A549 (cell line): ENCODE measurements around the gene MYLK4. TPM values are rescaled to one million over a fixed set of nuclear protein-coding genes. Genes with fewer than 3 reads are reported as not detected.

Experiments
- ATAC-seq, 2 experiments: fragments of 200-7000 bp in 1 of 2; fragments of >200 bp in 1 of 2; cut with Nextera tagmentation in 1 of 2; cut with Tn5 transposase in 1 of 2; 3 replicates each; pipeline versions ENCODE4 v1.8.0 to v1.9.1; 2018 to 2020; ENCODE audit warnings: mild to moderate bottlenecking in 1 of 2, moderate library complexity in 1 of 2
- CTCF ChIA-PET: fragments of 300-600 bp; sonication (Branson Sonifier 250); formaldehyde crosslinking; extraction: SDS; loops from one replicate; lab custom pipeline; 2021; ENCODE audit warnings: antibody characterized with exemption, inconsistent platforms; lab: Yijun Ruan, JAX
- POLR2A ChIA-PET: fragments of 350-600 bp; formaldehyde crosslinking; extraction: SDS; loops from one replicate; lab custom pipeline; 2021; ENCODE audit warnings: antibody characterized with exemption, inconsistent platforms; lab: Yijun Ruan, JAX
- DNase-seq, 2 experiments: peaks; one replicate each; pipeline versions ENCODE4 v3.0.0 to v3.0.0-alpha.2; 2011 to 2016; ENCODE audit warnings: low read depth in 1 of 2, low spot score in 1 of 2
- FAIRE-seq: peaks from 2 replicates; lab custom pipeline; 2011; peaks lifted over from hg19 to GRCh38; lab: Jason Lieb, UNC
- H3K27ac ChIP-seq, 2 experiments: fragments of >200 bp; sonication (Bioruptor Twin); formaldehyde crosslinking; 3 replicates each; pipeline ENCODE4 v1.5.1; 2016 to 2017
- H3K4me1 ChIP-seq: fragments of >200 bp; sonication (Bioruptor Twin); formaldehyde crosslinking; 3 replicates; pipeline ENCODE4 v1.6.1; 2016
- H3K4me2 ChIP-seq: fragments of >200 bp; sonication (Bioruptor Twin); formaldehyde crosslinking; 3 replicates; pipeline ENCODE4 v1.6.1; 2016
- H3K4me3 ChIP-seq: fragments of >200 bp; sonication (Bioruptor Twin); formaldehyde crosslinking; 3 replicates; pipeline ENCODE4 v1.5.1; 2016
- H3K9me3 ChIP-seq: fragments of >200 bp; sonication (Bioruptor Twin); formaldehyde crosslinking; 3 replicates; pipeline ENCODE4 v1.6.1; 2016
- CBX8 ChIP-seq: fragments of 200-600 bp; sonication (generic); IDR thresholded peaks from 2 replicates; pipeline ENCODE4 v1.6.1; 2016
- EHMT2 ChIP-seq: fragments of 200-600 bp; sonication (generic); IDR thresholded peaks from 2 replicates; pipeline ENCODE4 v1.6.1; 2016; ENCODE audit warnings: antibody characterized with exemption, low read depth, mild to moderate bottlenecking, moderate library complexity
- FOSB ChIP-seq: fragments of 250-450 bp; sonication (Bioruptor Pico); IDR thresholded peaks from 2 replicates; pipeline ENCODE4 v1.5.0; 2020; ENCODE audit warnings: mild to moderate bottlenecking, moderate library complexity
- HOXB13 ChIP-seq: fragments of 250-450 bp; sonication (Bioruptor Pico); IDR thresholded peaks from 2 replicates; pipeline ENCODE4 v1.5.0; 2020; ENCODE audit warnings: low read depth, mild to moderate bottlenecking, moderate library complexity
- HOXB5 ChIP-seq: fragments of 250-450 bp; sonication (Bioruptor Pico); IDR thresholded peaks from 2 replicates; pipeline ENCODE4 v1.5.0; 2020; ENCODE audit warnings: mild to moderate bottlenecking, moderate library complexity
- JUN ChIP-seq, 2 experiments: fragments of >200 bp; sonication (Bioruptor Twin); formaldehyde crosslinking; IDR thresholded peaks; 2 replicates in 1 of 2; 3 replicates in 1 of 2; pipeline ENCODE4 v1.6.1; 2016 to 2017
- MAFK ChIP-seq: fragments of 450-650 bp; IDR thresholded peaks from 2 replicates; pipeline ENCODE4 v1.6.1; 2014; ENCODE audit not compliant: partially characterized antibody
- MAZ ChIP-seq: fragments of 150-350 bp; IDR thresholded peaks from 2 replicates; pipeline ENCODE4 v1.6.1; 2014; ENCODE audit warnings: antibody characterized with exemption, low read depth, low read length, borderline replicate concordance
- MYC ChIP-seq: IDR thresholded peaks from 2 replicates; pipeline ENCODE4 v1.6.1; 2012; ENCODE audit warnings: mild to moderate bottlenecking, inconsistent platforms, low read length, improper control_type of control experiment, borderline replicate concordance
- NR3C1 ChIP-seq: fragments of >200 bp; sonication (Bioruptor Twin); formaldehyde crosslinking; IDR thresholded peaks from 3 replicates; pipeline ENCODE4 v1.6.1; 2017
- PHF8 ChIP-seq: fragments of 200-600 bp; sonication (generic); IDR thresholded peaks from 2 replicates; pipeline ENCODE4 v1.6.1; 2016; ENCODE audit warnings: low read depth, mild to moderate bottlenecking, antibody characterized with exemption, moderate library complexity, borderline replicate concordance
- POLR2A ChIP-seq: IDR thresholded peaks from 2 replicates; pipeline ENCODE4 v1.6.1; 2012; ENCODE audit warnings: mild to moderate bottlenecking, low read length
- RCOR1 ChIP-seq: fragments of 150-350 bp; IDR thresholded peaks from 2 replicates; pipeline ENCODE4 v1.6.1; 2014; ENCODE audit warnings: antibody characterized with exemption, low read length, low read depth
- SREBF2 ChIP-seq: fragments of 450-650 bp; IDR thresholded peaks from 2 replicates; pipeline ENCODE4 v1.6.1; 2014; ENCODE audit warnings: mild to moderate bottlenecking, moderate library complexity
- TP53 ChIP-seq: fragments of 250-450 bp; sonication (Bioruptor Pico); IDR thresholded peaks from 2 replicates; pipeline ENCODE4 v1.5.0; 2021; ENCODE audit warnings: mild to moderate bottlenecking, moderate library complexity
- ZC3H11A ChIP-seq: fragments of 450-650 bp; IDR thresholded peaks from 2 replicates; pipeline ENCODE4 v1.6.1; 2014; ENCODE audit warnings: antibody characterized with exemption, mild to moderate bottlenecking
- WGBS: methylation state at CpG from one replicate; pipeline ENCODE4 v1.1.6; 2017; ENCODE audit errors: missing lambda C conversion rate; 5-methylcytosine and 5-hydroxymethylcytosine counted together
- polyA plus RNA-seq, 4 experiments: library from polyadenylated mRNA; depleted of rRNA in 3 of 4; stranded (reverse); fragments of >200 nt; fragmentation: RNase III in 1 of 4; extraction: RNeasy Plus Mini Kit Qiagen cat#74134 plus additional on column Dnase treatment in 1 of 4; gene quantifications; 2 replicates in 3 of 4; 3 replicates in 1 of 4; pipeline ENCODE4 v1.2.3, GENCODE V29; 2011 to 2017
- TF ChIP-seq, protein P1 (sequence below): fragments of 200-600 bp; sonication (generic); IDR thresholded peaks from 2 replicates; pipeline ENCODE4 v1.6.1; 2016; ENCODE audit warnings: antibody characterized with exemption, mild to moderate bottlenecking, moderate library complexity
- TF ChIP-seq, protein P2 (sequence below): IDR thresholded peaks from 2 replicates; pipeline ENCODE4 v1.6.1; 2012; ENCODE audit warnings: low read depth, borderline replicate concordance
- TF ChIP-seq, protein P3 (sequence below): IDR thresholded peaks from 2 replicates; pipeline ENCODE4 v1.6.1; 2012

Gene MYLK4
- polyA plus RNA-seq, 2 of the 4 experiments (the other 2 are of a cell fraction): 0.14 to 0.21 TPM

DNA sequence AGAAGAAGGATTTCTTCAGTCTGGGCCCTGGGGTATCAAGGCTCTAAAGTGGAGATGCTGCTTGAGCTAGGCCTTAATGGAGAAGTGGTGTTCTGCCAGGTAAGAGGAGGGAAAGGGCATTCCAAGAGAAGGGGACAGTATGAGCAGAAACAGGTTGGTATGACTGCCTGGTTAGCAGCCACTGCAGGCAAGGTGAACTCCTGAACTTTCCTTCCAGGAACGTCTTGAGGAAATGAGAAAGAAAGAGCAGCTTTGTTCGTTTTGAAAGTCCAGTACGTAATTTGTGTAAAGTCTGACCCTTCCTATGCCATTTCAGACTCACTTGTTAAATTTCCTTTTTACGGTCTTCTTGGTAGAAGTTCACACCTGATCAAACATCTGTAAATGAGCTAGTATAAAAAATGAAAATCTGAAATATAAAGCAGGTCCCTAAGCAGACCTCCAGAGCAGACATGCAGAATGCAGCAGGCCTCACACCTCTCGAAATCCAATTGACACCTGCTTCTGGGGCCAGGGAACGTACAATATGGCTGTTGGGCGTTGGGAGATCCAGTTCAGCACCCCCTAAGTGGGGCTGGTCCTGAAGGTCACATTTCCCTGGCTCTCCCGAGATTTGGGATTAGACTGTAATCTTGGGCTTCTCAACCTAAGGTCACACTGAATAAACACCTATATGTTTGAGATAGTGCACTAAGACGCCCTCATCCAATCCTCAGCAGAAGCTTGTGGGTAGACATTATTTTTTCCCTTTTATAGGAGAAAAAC lies 33.6 kb downstream of the MYLK4 start:
- TF ChIP-seq RCOR1: no peak
- no peak for TF ChIP-seq TP53 (CRISPR knock-in tag)
- TF ChIP-seq, protein P1, sequence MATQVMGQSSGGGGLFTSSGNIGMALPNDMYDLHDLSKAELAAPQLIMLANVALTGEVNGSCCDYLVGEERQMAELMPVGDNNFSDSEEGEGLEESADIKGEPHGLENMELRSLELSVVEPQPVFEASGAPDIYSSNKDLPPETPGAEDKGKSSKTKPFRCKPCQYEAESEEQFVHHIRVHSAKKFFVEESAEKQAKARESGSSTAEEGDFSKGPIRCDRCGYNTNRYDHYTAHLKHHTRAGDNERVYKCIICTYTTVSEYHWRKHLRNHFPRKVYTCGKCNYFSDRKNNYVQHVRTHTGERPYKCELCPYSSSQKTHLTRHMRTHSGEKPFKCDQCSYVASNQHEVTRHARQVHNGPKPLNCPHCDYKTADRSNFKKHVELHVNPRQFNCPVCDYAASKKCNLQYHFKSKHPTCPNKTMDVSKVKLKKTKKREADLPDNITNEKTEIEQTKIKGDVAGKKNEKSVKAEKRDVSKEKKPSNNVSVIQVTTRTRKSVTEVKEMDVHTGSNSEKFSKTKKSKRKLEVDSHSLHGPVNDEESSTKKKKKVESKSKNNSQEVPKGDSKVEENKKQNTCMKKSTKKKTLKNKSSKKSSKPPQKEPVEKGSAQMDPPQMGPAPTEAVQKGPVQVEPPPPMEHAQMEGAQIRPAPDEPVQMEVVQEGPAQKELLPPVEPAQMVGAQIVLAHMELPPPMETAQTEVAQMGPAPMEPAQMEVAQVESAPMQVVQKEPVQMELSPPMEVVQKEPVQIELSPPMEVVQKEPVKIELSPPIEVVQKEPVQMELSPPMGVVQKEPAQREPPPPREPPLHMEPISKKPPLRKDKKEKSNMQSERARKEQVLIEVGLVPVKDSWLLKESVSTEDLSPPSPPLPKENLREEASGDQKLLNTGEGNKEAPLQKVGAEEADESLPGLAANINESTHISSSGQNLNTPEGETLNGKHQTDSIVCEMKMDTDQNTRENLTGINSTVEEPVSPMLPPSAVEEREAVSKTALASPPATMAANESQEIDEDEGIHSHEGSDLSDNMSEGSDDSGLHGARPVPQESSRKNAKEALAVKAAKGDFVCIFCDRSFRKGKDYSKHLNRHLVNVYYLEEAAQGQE: no peak
- no peak for TF ChIP-seq MAZ
- TF ChIP-seq, protein P2, sequence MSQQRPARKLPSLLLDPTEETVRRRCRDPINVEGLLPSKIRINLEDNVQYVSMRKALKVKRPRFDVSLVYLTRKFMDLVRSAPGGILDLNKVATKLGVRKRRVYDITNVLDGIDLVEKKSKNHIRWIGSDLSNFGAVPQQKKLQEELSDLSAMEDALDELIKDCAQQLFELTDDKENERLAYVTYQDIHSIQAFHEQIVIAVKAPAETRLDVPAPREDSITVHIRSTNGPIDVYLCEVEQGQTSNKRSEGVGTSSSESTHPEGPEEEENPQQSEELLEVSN: no peak
- no peak for TF ChIP-seq POLR2A
- TF ChIP-seq, protein P3, sequence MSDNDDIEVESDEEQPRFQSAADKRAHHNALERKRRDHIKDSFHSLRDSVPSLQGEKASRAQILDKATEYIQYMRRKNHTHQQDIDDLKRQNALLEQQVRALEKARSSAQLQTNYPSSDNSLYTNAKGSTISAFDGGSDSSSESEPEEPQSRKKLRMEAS: no peak
- TF ChIP-seq EHMT2: no peak
- no peak for TF ChIP-seq MAFK
- TF ChIP-seq HOXB13 (CRISPR knock-in tag): no peak
- no peak for TF ChIP-seq JUN (IDR thresholded peaks at IDR 0.05)
- TF ChIP-seq SREBF2: no peak
- TF ChIP-seq MYC: no peak
- TF ChIP-seq CBX8: no peak
- no peak for DNase-seq
- ChIA-PET CTCF (interaction anchor here (0.9 to 1.3 kb wide), 3 partner anchors 33 to 613 kb away, joined by 3 to 4 read pairs (median 3); partner anchors contain the start of gene MYLK4), POLR2A (no interaction called here)
- Histone ChIP-seq H3K9me3 (no peaks in the 10 kb centered on the region), H3K27ac (no peak overlapping the region), H3K4me2 (no peak overlapping the region), H3K4me1 (peaks cover 11% of the 10 kb centered on the region; the same call in 2 of the 3 replicates), H3K4me3 (no peak overlapping the region)
- 73% methylated on average over 9 of the region's 9 CpGs for WGBS
- no peak for FAIRE-seq
- ATAC-seq: no peak

DNA sequence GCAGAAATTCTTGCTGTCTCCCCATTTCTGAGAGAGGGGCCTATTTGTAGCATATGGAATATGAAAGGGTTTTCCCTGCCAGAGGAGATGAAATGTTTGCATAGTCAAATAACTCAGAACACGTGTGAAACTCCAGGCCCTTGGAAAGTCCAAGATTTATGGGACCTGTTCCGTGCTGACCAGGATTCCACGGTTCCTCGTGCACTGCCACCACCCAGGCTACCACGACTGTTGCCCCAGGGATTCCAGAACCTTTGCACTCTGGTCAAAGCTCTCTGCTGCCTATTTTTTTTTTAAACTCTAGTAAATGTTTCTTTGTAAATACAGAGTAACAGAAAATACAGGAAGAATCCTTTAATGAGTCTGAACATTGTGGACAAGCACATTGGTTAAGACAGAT lies 35.0 kb downstream of the MYLK4 start:
- ChIA-PET POLR2A (no interaction called here), CTCF (interaction anchor here (0.6 to 1.7 kb wide), 2 partner anchors 21 to 131 kb away, joined by 3 to 7 read pairs; no protein-coding TSS in a partner anchor)
- ATAC-seq (no peak), FAIRE-seq (no peak), DNase-seq (no peak)
- no peak overlapping the region for H3K4me3 ChIP-seq
- peaks cover 11% of the 10 kb centered on the region; the same call in 2 of the 3 replicates for H3K4me1 ChIP-seq
- H3K4me2 ChIP-seq: no peak overlapping the region
- H3K9me3 ChIP-seq: no peaks in the 10 kb centered on the region
- TF ChIP-seq HOXB5 (CRISPR knock-in tag): no peak
- no peak for TF ChIP-seq FOSB
- TF ChIP-seq PHF8: no peak
- TF ChIP-seq ZC3H11A: no peak
- no peak for TF ChIP-seq NR3C1
- whole genome bisulfite sequencing: 88% methylated on average over 5 of the region's 5 CpGs
- H3K27ac ChIP-seq: no peak overlapping the region
